HG03135 (cell line): Measurements from ENCODE around the gene PPFIBP1.
"Not testable (repeated sequence)": the region's sequence is repeated elsewhere in the genome, so short reads cannot be mapped to it uniquely, and the experiment has no call there.

Experiments used
- ATAC-seq: cut with Tn5 transposase; IDR thresholded peaks from one replicate; pipeline ENCODE4 v1.9.1; 2021; ENCODE audit warnings: mild to moderate bottlenecking, moderate library complexity; ENCODE audit not compliant: unreplicated experiment

PPFIBP1 gene

DNA sequence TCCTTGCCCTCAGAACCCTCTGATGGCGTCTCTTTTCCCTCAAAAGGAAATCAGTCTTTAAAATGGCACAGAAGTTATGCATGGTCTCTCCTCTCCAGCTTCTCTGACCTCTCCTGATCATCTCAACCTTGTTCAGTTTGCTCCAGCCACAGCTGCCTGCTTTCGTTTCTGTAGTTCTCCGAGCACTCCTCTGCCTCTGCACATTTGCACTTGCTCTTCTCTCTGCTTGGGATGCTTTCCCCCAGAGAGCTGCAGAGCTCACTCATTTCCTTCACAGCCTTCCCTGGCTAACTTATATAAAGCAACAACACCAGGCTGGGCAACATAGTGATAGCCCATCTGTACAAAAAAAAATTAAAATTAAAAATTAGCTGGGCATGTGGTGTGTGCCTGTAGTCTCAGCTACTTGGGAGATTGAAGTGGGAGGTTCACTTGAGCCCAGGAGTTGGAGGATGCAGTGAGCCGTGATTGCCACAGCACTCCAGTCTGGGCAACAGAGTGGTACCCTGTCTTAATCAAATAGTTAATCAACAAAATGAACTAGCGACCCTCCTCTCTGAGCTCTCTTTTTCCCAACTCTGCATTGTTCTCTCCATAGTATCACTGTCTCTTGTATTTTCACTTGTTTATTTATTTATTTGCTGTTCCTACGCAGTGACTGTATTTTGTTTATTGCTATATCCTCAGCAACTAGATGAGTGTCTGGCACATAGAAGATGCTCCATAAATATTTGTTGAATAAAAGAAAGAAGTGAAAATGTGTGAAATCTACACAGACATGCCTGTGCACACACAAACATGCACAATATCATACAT is 37.7 kb downstream of the PPFIBP1 start:
- ATAC-seq = no peak

DNA sequence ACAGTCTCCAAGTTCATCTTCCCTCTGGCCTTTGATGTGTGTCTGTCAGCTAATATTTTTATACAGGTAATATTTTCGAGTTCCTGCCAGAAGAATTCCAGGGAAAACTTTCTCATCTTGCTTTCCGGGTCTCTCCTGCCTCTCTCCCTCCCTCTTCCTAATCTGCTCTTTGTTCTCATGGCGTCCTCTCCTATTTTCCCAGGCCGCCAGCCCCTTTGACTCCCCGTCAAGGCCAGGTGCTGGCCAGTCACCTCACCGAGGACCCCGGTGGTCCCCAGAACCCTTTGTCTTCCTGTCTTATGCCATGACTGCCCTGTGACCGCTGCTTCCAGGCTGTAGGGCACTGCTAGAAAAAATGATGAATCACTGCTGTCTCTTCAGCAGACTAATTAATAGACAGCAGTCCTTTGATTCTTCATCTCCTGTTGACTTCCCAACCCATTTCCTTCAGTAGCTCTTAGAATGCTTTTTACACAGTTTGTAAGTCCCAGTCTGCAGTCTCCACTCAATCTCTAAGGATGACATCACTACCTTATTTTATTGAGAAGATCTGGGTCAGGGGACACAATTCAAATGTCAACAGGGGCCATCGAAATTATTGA is 40.7 kb downstream of the PPFIBP1 start:
- ATAC-seq = no peak

GRCh38 chr12:27566159-27566558 is 42.2 kb downstream of the PPFIBP1 start:
- ATAC-seq = no peak

DNA sequence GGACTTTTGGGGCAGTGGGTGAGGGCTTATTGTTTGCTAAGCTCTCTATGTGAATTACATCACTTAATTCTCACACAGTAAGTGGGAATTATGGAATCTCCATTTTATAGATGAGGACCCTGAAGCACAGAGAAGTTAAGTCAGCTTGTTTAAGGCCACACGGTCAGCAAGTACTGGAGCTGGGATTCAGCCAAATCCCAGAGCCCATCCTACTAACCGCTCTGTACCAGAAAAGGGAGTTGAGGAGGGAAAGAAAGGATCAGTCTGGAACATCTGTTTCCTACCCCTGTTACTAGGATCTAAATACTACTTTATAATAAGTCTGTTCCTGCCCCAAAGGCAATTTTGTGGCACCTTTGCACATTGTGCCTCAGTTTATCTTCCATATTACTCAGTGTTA is 42.6 kb downstream of the PPFIBP1 start:
- ATAC-seq = no peak

- no peak for ATAC-seq
Observed at GRCh38 chr12:27571463-27571862, 47.5 kb downstream of the PPFIBP1 start.

GRCh38 chr12:27572486-27573255 is 48.7 kb downstream of the PPFIBP1 start:
- no peak for ATAC-seq

DNA sequence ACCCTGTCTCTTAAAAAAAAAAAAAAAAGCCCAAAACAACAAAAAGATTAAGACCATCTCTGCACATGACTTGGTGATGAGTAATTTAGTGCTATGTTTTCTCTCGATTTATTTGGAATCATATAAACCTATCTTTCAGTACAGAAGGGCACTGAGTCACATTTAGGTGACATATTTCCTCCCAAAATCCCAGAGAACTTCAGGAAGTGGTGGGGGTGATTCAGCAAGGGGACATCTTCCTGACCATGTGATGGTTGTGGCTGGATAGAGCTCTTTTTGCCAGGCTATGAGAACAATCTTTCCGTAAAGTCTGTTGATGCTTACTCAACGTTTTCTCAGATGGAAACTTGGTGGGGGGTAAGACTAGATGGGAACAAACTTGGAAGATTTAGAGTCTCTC is 50.0 kb downstream of the PPFIBP1 start:
- ATAC-seq = no peak

- ATAC-seq = no peak
Observed at GRCh38 chr12:27575090-27575761, 51.2 kb downstream of the PPFIBP1 start.

DNA sequence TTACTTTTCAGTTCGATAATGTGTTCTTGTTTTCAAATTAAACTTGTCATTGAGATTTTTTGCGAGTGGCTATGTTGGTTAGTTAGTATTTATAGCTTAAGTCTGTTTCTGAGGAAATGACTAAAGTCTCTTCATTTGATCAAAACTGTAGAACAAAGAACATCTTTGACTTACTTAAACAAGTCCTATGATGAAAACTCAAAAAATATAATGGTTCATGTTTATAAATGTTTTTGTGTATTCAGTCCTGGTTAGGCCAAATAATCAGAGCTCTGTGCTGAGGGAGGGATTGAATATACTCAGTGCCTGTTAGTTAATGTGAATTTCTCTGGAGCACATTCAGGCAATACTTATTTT is 51.7 kb downstream of the PPFIBP1 start:
- ATAC-seq = no peak

GRCh38 chr12:27576667-27577347 is 52.8 kb downstream of the PPFIBP1 start:
- peak; percentile 68 for ATAC-seq

DNA sequence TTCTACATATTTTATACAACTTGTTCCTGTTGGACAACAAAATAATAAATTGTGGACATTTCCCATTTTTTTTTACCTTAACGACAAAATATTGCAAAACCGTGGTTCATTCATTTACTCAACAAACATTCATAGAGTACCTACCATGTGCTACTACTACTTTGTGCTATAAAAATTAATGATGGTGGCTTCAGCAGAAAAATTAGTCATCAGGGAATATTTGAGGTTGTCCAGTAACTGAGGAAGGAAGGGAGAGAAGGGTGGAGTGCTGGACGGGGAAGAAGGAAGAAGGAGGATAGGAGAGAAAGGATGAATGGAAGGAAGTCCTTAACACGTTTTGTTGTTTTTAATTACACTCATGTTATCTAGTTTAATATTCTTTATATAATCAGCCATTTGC is 53.7 kb downstream of the PPFIBP1 start:
- no peak for ATAC-seq

DNA sequence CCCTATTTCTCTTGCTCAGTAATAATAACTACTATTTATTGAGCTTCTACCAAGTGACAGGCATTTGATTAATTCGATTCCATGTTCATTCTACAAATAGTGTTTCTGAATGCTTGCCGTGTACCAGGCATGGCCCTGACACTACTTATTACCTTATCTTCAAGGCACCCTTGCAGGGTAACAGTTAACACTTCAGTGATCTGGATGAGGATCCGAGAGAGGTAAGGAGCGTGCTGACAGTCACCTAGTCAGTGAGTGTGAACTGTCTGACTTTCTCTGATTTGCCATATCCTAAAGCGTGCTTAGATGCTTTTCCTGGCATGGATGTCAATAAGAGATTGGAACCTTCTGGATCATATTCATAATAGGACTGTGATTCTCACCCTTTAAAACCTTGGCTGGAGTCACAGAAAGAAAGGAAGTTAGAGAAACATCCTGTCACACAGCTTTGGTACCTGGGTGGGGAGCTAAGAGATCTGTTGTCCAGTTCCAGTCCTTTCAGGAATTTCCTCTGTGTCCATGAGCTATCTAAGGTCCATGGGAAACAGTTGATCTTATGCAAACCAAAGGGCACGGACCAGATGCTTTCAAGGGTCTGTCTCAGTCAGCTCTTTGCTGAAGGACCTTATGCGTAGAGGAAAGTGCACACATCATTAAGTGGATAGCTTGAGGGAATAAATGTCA is 54.8 kb downstream of the PPFIBP1 start:
- ATAC-seq = no peak

- ATAC-seq = no peak
Observed at GRCh38 chr12:27580561-27581330, 56.7 kb downstream of the PPFIBP1 start.

GRCh38 chr12:27581331-27581671 is 57.3 kb downstream of the PPFIBP1 start:
- ATAC-seq = not testable (repeated sequence)

DNA sequence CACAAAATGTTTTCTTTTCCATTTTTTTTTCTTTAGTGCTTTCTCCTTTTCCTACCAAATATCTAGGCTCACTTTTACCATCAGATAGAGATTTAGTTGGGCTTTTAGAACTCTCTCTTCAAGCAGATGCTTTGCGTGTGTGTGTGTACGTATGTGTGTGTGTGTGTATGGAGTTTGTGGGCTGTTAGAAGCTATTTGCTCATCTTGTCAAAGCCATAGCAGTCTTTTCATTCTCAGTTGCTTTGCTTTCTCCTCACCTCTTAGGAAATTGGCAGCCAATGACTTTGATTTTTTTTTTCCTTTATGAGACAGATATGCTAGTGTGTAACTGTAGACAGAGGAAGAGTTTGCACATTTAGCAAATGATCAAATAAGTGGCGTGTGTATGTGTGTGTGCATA is 57.8 kb downstream of the PPFIBP1 start:
- not testable (repeated sequence) for ATAC-seq

GRCh38 chr12:27582445-27582844 is 58.4 kb downstream of the PPFIBP1 start:
- ATAC-seq = not testable (repeated sequence)

DNA sequence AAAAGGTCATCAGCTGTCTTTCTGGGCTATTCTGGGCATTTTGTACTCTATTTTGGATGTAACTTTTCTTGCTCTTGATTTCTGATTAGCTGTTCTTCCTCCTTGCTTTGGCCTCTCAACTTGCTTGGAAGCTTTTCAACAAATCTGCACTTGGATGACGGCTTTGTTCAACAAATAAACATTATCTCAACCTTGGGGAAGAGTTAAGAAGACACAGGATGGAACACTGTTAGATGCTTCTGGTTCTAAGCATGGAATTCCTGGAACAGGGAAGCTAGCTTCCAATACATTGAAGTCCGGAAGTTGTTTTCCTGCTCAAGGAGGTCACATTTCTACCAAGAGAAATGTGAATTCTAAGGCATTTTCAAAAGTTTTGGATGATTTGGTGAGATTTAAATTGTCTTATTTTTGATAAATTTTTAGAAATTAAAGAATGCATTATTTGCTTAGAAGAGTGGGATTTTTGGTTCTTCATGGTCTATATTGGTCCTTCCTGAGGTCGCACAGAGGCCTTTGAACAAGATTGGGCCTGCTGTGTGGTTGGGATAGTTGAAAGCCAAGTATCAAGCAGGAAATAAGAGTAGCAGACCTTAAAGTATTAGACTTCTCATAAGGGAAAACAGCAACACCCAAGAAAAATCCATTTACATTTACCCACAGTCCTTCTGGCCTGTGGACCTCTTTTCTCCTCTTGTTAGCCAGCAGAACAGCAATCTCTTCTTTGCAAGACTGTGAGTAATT is 59.2 kb downstream of the PPFIBP1 start:
- no peak for ATAC-seq

- ATAC-seq = no peak
Observed at GRCh38 chr12:27583981-27584380, 60.0 kb downstream of the PPFIBP1 start.

DNA sequence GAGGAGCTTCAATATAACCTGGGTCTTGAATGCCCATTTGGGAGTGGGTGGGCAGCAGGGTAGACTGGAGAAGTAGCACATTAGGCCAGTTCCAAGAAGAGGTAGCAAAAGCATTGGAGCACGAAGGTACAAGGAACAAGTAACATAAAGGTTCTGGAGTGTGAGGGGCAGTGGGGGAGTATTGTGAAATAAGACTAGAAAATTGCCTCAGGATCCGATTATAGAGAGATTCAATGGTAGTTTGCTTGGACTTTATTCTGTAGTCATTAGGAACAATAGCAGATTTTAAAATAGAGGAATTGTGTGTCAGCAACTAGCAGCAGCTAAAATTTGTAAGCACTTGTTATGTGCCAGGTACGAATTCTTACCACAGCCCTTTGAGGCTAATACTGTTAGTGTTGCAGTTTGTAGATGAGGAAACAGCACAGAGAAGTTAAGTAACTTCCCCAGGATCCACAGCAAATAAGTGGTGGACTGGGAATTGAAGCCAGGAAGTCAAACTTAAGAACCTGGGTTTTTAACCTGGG is 61.8 kb downstream of the PPFIBP1 start:
- ATAC-seq = no peak
